WTC11 (cell line): ENCODE results near the gene GHRL. TPM values are rescaled to one million over a fixed set of nuclear protein-coding genes. Genes with fewer than 3 reads are reported as not detected.

ENCODE experiments used
- ATAC-seq: fragments of 200-7000 bp; cut with Tn5 transposase; 2 replicates; pipeline ENCODE4 v1.10.0; 2021; ENCODE audit warnings: mild to moderate bottlenecking, moderate library complexity
- CTCF ChIA-PET: fragments of 300-600 bp; sonication (Branson Sonifier 250); formaldehyde crosslinking; loops from one replicate; lab custom pipeline; 2021; ENCODE audit warnings: antibody characterized with exemption; lab: Charles Lee
- POLR2A ChIA-PET: fragments of 350-600 bp; sonication (Branson Sonifier 250); formaldehyde crosslinking; loops from one replicate; lab custom pipeline; 2021; ENCODE audit warnings: antibody characterized with exemption; lab: Charles Lee
- DNase-seq: peaks from one replicate; pipeline ENCODE4 v3.0.0; 2021; ENCODE audit warnings: low spot score
- H3K27ac Mint-ChIP-seq: 2 replicates; pipeline ENCODE4 v1.8.0; 2021; ENCODE audit warnings: mixed read lengths
- H3K27me3 Mint-ChIP-seq: 2 replicates; pipeline ENCODE4 v1.8.0; 2021; ENCODE audit warnings: low read depth, mild to moderate bottlenecking, moderate library complexity, mixed read lengths
- H3K36me3 Mint-ChIP-seq: 2 replicates; pipeline ENCODE4 v1.8.0; 2021; ENCODE audit warnings: mixed read lengths
- H3K4me1 Mint-ChIP-seq: 2 replicates; pipeline ENCODE4 v1.8.0; 2022; ENCODE audit warnings: mixed read lengths
- H3K4me3 Mint-ChIP-seq: 2 replicates; pipeline ENCODE4 v1.8.0; 2021; ENCODE audit warnings: mild to moderate bottlenecking, moderate library complexity, mixed read lengths
- H3K9me3 Mint-ChIP-seq: 2 replicates; pipeline ENCODE4 v1.8.0; 2021; ENCODE audit warnings: mixed read lengths
- ARID4B ChIP-seq: sonication (generic); formaldehyde crosslinking; IDR thresholded peaks from 2 replicates; pipeline ENCODE4 v1.8.0; 2023; ENCODE audit warnings: missing genetic modification reagents, mild to moderate bottlenecking, borderline replicate concordance
- ATF1 ChIP-seq: sonication (generic); formaldehyde crosslinking; IDR thresholded peaks from 2 replicates; pipeline ENCODE4 v1.8.1; 2023; ENCODE audit warnings: mild to moderate bottlenecking, moderate library complexity, missing genetic modification reagents
- ELF4 ChIP-seq: sonication (generic); formaldehyde crosslinking; IDR thresholded peaks from 2 replicates; pipeline ENCODE4 v1.8.1; 2022; ENCODE audit warnings: low read depth, mild to moderate bottlenecking, moderate library complexity, missing genetic modification reagents
- ESRRA ChIP-seq: sonication (generic); formaldehyde crosslinking; IDR thresholded peaks from 2 replicates; pipeline ENCODE4 v1.8.1; 2022; ENCODE audit warnings: mild to moderate bottlenecking, missing genetic modification reagents, borderline replicate concordance
- ETV6 ChIP-seq: sonication (generic); formaldehyde crosslinking; IDR thresholded peaks from 2 replicates; pipeline ENCODE4 v1.8.1; 2022; ENCODE audit warnings: mild to moderate bottlenecking, missing genetic modification reagents
- MAX ChIP-seq: sonication (generic); formaldehyde crosslinking; IDR thresholded peaks from 2 replicates; pipeline ENCODE4 v1.8.0; 2022; ENCODE audit warnings: mild to moderate bottlenecking, missing genetic modification reagents
- MLX ChIP-seq: sonication (generic); formaldehyde crosslinking; IDR thresholded peaks from 2 replicates; pipeline ENCODE4 v1.8.1; 2023; ENCODE audit warnings: mild to moderate bottlenecking, missing genetic modification reagents, moderate library complexity
- MYBL2 ChIP-seq: sonication (generic); formaldehyde crosslinking; IDR thresholded peaks from 2 replicates; pipeline ENCODE4 v1.8.1; 2023; ENCODE audit warnings: mild to moderate bottlenecking, moderate library complexity, missing genetic modification reagents
- PRDM15 ChIP-seq: sonication (generic); formaldehyde crosslinking; IDR thresholded peaks from 2 replicates; pipeline ENCODE4 v1.8.0; 2022; ENCODE audit warnings: missing genetic modification reagents
- PRRX2 ChIP-seq: fragments of 250-450 bp; sonication (Bioruptor Pico); IDR thresholded peaks from 2 replicates; pipeline ENCODE4 v1.8.0; 2021; ENCODE audit warnings: mild to moderate bottlenecking
- SOX15 ChIP-seq: fragments of 250-450 bp; sonication (Bioruptor Pico); IDR thresholded peaks from 2 replicates; pipeline ENCODE4 v1.9.0; 2021; ENCODE audit warnings: mild to moderate bottlenecking
- STAT6 ChIP-seq: sonication (generic); formaldehyde crosslinking; conservative IDR thresholded peaks from 2 replicates; pipeline ENCODE4 v1.8.1; 2023; ENCODE audit warnings: mild to moderate bottlenecking, low read depth, missing genetic modification reagents, moderate library complexity
- TCF7 ChIP-seq: sonication (generic); formaldehyde crosslinking; IDR thresholded peaks from 2 replicates; pipeline ENCODE4 v1.8.0; 2022; ENCODE audit warnings: mild to moderate bottlenecking, low read depth, missing genetic modification reagents, moderate library complexity
- USF1 ChIP-seq: sonication (generic); formaldehyde crosslinking; IDR thresholded peaks from 2 replicates; pipeline ENCODE4 v1.8.0; 2022; ENCODE audit warnings: mild to moderate bottlenecking, missing genetic modification reagents
- USF2 ChIP-seq: sonication (generic); formaldehyde crosslinking; IDR thresholded peaks from 2 replicates; pipeline ENCODE4 v1.8.1; 2023; ENCODE audit warnings: mild to moderate bottlenecking, missing genetic modification reagents, moderate library complexity
- ZNF121 ChIP-seq: sonication (generic); formaldehyde crosslinking; IDR thresholded peaks from 2 replicates; pipeline ENCODE4 v1.8.0; 2023; ENCODE audit warnings: missing genetic modification reagents
- ZNF138 ChIP-seq: sonication (generic); formaldehyde crosslinking; conservative IDR thresholded peaks from 2 replicates; pipeline ENCODE4 v1.8.1; 2022; ENCODE audit warnings: mild to moderate bottlenecking, moderate library complexity, missing genetic modification reagents
- ZNF232 ChIP-seq: sonication (generic); formaldehyde crosslinking; IDR thresholded peaks from 2 replicates; pipeline ENCODE4 v1.8.0; 2022; ENCODE audit warnings: mild to moderate bottlenecking, missing genetic modification reagents
- ZNF263 ChIP-seq: sonication (generic); formaldehyde crosslinking; IDR thresholded peaks from 2 replicates; pipeline ENCODE4 v1.8.1; 2022; ENCODE audit warnings: low read depth, mild to moderate bottlenecking, moderate library complexity, missing genetic modification reagents
- ZNF423 ChIP-seq: fragments of 250-450 bp; sonication (Bioruptor Pico); IDR thresholded peaks from 2 replicates; pipeline ENCODE4 v2.1.2; 2022; ENCODE audit warnings: mild to moderate bottlenecking, moderate library complexity
- ZNF512 ChIP-seq: sonication (generic); formaldehyde crosslinking; IDR thresholded peaks from 2 replicates; pipeline ENCODE4 v1.8.1; 2022; ENCODE audit warnings: missing genetic modification reagents, borderline replicate concordance
- total RNA-seq: library from RNA; stranded (reverse); gene quantifications from 3 replicates; pipeline ENCODE4 v1.2.3, GENCODE V29; 2021

The GHRL gene
- total RNA-seq, 1 experiment from 2014 or later: 0.35 TPM

- Mint-ChIP-seq H3K9me3 (no peaks in the 10 kb centered on the region), H3K27ac (no peak overlapping the region), H3K4me1 (peaks cover 7% of the 10 kb centered on the region), H3K27me3 (no peaks in the 10 kb centered on the region), H3K4me3 (no peak overlapping the region), H3K36me3 (peaks cover 72% of the 10 kb centered on the region)
- TF ChIP-seq ZNF263 (no peak), MLX (no peak), ZNF121 (CRISPR knock-in tag) (no peak), SOX15 (CRISPR knock-in tag) (no peak), MYBL2 (CRISPR knock-in tag) (no peak), ZNF232 (no peak), STAT6 (no peak), ETV6 (CRISPR knock-in tag) (no peak), TCF7 (CRISPR knock-in tag) (no peak), ZNF138 (CRISPR knock-in tag) (no peak), MAX (CRISPR knock-in tag) (no peak), USF2 (CRISPR knock-in tag) (no peak), ARID4B (CRISPR knock-in tag) (no peak), PRRX2 (CRISPR knock-in tag) (no peak), ZNF423 (CRISPR knock-in tag) (no peak), USF1 (no peak)
- ChIA-PET CTCF (no interaction called here), POLR2A (no interaction called here)
- DNase-seq (no peak), ATAC-seq (no peak)
These were observed 23.1 kb upstream of the GHRL start for GRCh38 chr3:10315771-10316344.

- peaks cover 78% of the 10 kb centered on the region for H3K36me3 Mint-ChIP-seq
- ChIA-PET CTCF (no interaction called here), POLR2A (interaction anchor here (0.5 kb wide), 1 partner anchor 75 kb away, joined by 3 read pairs; no protein-coding TSS in a partner anchor)
- H3K27me3 Mint-ChIP-seq: no peaks in the 10 kb centered on the region
- H3K27ac Mint-ChIP-seq: no peak overlapping the region
- no peak for DNase-seq
- no peak for ATAC-seq
- no peak overlapping the region for H3K4me3 Mint-ChIP-seq
- H3K9me3 Mint-ChIP-seq: no peaks in the 10 kb centered on the region
- peaks cover 7% of the 10 kb centered on the region for H3K4me1 Mint-ChIP-seq
- TF ChIP-seq TCF7 (CRISPR knock-in tag) (no peak), ZNF512 (CRISPR knock-in tag) (no peak), ESRRA (CRISPR knock-in tag) (no peak), ELF4 (CRISPR knock-in tag) (no peak), PRDM15 (CRISPR knock-in tag) (no peak), ATF1 (CRISPR knock-in tag) (no peak)
These were observed 22.4 kb upstream of the GHRL start for GRCh38 chr3:10315101-10315500.
